Measurements from ENCODE around the gene ZNF839.

The ZNF839 gene

GRCh38 chr14:102362545-102363181 is 43.1 kb downstream of the ZNF839 start, which contains the start of the genes CINP and TECPR2:
Gene CINP (minus strand): TSS chr14:102362890. CDS start chr14:102362851, 39 bp downstream.
Gene TECPR2 (plus strand): TSS chr14:102362941. CDS start chr14:102376722, 13,781 bp downstream.
- TF ChIP-seq FOXP2 (optimal IDR thresholded peaks at IDR 0.05; ENCODE audit: borderline replicate concordance, extremely low read depth, extremely low read length, insufficient read depth) (peak; percentile 47), TAF1 (IDR thresholded peaks at IDR 0.05; ENCODE audit: borderline replicate concordance, insufficient read depth, low read length) (peak; percentile 68; the same call in 1 of the 2 replicates), POLR2AphosphoS5 (IDR thresholded peaks at IDR 0.05; ENCODE audit: low read depth, low read length) (peak; percentile 57), REST (IDR thresholded peaks at IDR 0.05; ENCODE audit: insufficient read depth in 1 of 2, low read depth in 2 of 2, low read length in 2 of 2) (no peak), SIN3A (IDR thresholded peaks at IDR 0.05; ENCODE audit: borderline replicate concordance, insufficient read depth, low read length) (no peak)

GRCh38 chr14:102363182-102363943 is 43.8 kb downstream of the ZNF839 start:
- TF ChIP-seq REST (IDR thresholded peaks at IDR 0.05; ENCODE audit: insufficient read depth in 1 of 2, low read depth in 2 of 2, low read length in 2 of 2), result no peak
- no peak for TF ChIP-seq TAF1 (IDR thresholded peaks at IDR 0.05; ENCODE audit: borderline replicate concordance, insufficient read depth, low read length)
- no peak for TF ChIP-seq SIN3A (IDR thresholded peaks at IDR 0.05; ENCODE audit: borderline replicate concordance, insufficient read depth, low read length)
- no peak for TF ChIP-seq POLR2AphosphoS5 (IDR thresholded peaks at IDR 0.05; ENCODE audit: low read depth, low read length)
- no peak for TF ChIP-seq FOXP2 (optimal IDR thresholded peaks at IDR 0.05; ENCODE audit: borderline replicate concordance, extremely low read depth, extremely low read length, insufficient read depth)

- TF ChIP-seq POLR2AphosphoS5 (IDR thresholded peaks at IDR 0.05; ENCODE audit: low read depth, low read length) (no peak), SIN3A (IDR thresholded peaks at IDR 0.05; ENCODE audit: borderline replicate concordance, insufficient read depth, low read length) (no peak), FOXP2 (optimal IDR thresholded peaks at IDR 0.05; ENCODE audit: borderline replicate concordance, extremely low read depth, extremely low read length, insufficient read depth) (no peak), TAF1 (IDR thresholded peaks at IDR 0.05; ENCODE audit: borderline replicate concordance, insufficient read depth, low read length) (no peak), REST (IDR thresholded peaks at IDR 0.05; ENCODE audit: insufficient read depth in 1 of 2, low read depth in 2 of 2, low read length in 2 of 2) (no peak)
Observed at GRCh38 chr14:102370305-102370809, 50.8 kb downstream of the ZNF839 start.

- TF ChIP-seq SIN3A (IDR thresholded peaks at IDR 0.05; ENCODE audit: borderline replicate concordance, insufficient read depth, low read length) (no peak), TAF1 (IDR thresholded peaks at IDR 0.05; ENCODE audit: borderline replicate concordance, insufficient read depth, low read length) (no peak), REST (IDR thresholded peaks at IDR 0.05; ENCODE audit: insufficient read depth in 1 of 2, low read depth in 2 of 2, low read length in 2 of 2) (no peak), POLR2AphosphoS5 (IDR thresholded peaks at IDR 0.05; ENCODE audit: low read depth, low read length) (no peak), FOXP2 (optimal IDR thresholded peaks at IDR 0.05; ENCODE audit: borderline replicate concordance, extremely low read depth, extremely low read length, insufficient read depth) (no peak)
Observed at GRCh38 chr14:102371361-102371760, 51.8 kb downstream of the ZNF839 start.

Measured in PFSK-1 (cell line).